MM.1S (cell line): ENCODE results near the gene ZC3H4.

Source experiments
- DNase-seq: peaks from one replicate; pipeline ENCODE4 v3.0.0-alpha.2; 2015
- H2AFZ ChIP-seq: fragments of 300-600 bp; sonication (generic); 2 replicates; pipeline ENCODE4 v1.6.0; 2016; ENCODE audit warnings: antibody characterized with exemption, low read length
- H3F3A ChIP-seq: fragments of 300-600 bp; sonication (generic); 2 replicates; pipeline ENCODE4 v1.6.1; 2016; ENCODE audit warnings: mild to moderate bottlenecking, antibody characterized with exemption, low read length, moderate library complexity, mixed read lengths; ENCODE audit not compliant: insufficient read depth
- H3K27ac ChIP-seq: fragments of 300-600 bp; sonication (generic); 2 replicates; pipeline ENCODE4 v1.5.1; 2016; ENCODE audit warnings: mild to moderate bottlenecking, low read length
- H3K27me3 ChIP-seq: fragments of 300-600 bp; sonication (generic); replicated peaks from 2 replicates; pipeline ENCODE4 v1.6.0; 2016; ENCODE audit warnings: low read length; ENCODE audit not compliant: insufficient read depth
- H3K36me3 ChIP-seq: fragments of 300-600 bp; sonication (generic); replicated peaks from 2 replicates; pipeline ENCODE4 v1.6.1; 2016; ENCODE audit warnings: mild to moderate bottlenecking, low read length, mixed read lengths; ENCODE audit not compliant: insufficient read depth
- H3K4me1 ChIP-seq: fragments of 300-600 bp; sonication (generic); 2 replicates; pipeline ENCODE4 v1.6.1; 2016; ENCODE audit warnings: low read length, mixed read lengths
- H3K4me2 ChIP-seq: fragments of 300-600 bp; sonication (generic); 2 replicates; pipeline ENCODE4 v1.6.0; 2016; ENCODE audit warnings: low read depth, low read length
- H3K4me3 ChIP-seq: fragments of 300-600 bp; sonication (generic); 2 replicates; pipeline ENCODE4 v1.5.1; 2016; ENCODE audit warnings: low read length, mixed read lengths
- H3K79me2 ChIP-seq: fragments of 300-600 bp; sonication (generic); 2 replicates; pipeline ENCODE4 v1.6.1; 2016; ENCODE audit warnings: mixed run types, low read length, mixed read lengths
- H3K9ac ChIP-seq: fragments of 300-600 bp; sonication (generic); 2 replicates; pipeline ENCODE4 v1.6.1; 2016; ENCODE audit warnings: low read length, mixed read lengths
- H3K9me2 ChIP-seq: fragments of 300-600 bp; sonication (generic); replicated peaks from 2 replicates; pipeline ENCODE4 v1.6.1; 2016; ENCODE audit warnings: mild to moderate bottlenecking, low read length, mixed read lengths; ENCODE audit not compliant: insufficient read depth
- H3K9me3 ChIP-seq: fragments of 300-600 bp; sonication (generic); replicated peaks from 2 replicates; pipeline ENCODE4 v1.6.1; 2016; ENCODE audit warnings: mild to moderate bottlenecking, low read length, mixed read lengths; ENCODE audit not compliant: insufficient read depth
- H4K20me1 ChIP-seq: fragments of 300-600 bp; sonication (generic); 2 replicates; pipeline ENCODE4 v1.6.1; 2016; ENCODE audit warnings: mild to moderate bottlenecking, low read length, moderate library complexity, mixed read lengths; ENCODE audit not compliant: insufficient read depth
- EZH2 ChIP-seq: fragments of 300-600 bp; sonication (generic); optimal IDR thresholded peaks from 2 replicates; pipeline ENCODE3; 2017; ENCODE audit warnings: low read depth, mild to moderate bottlenecking, antibody characterized with exemption, low read length, mixed read lengths
- EZH2phosphoT487 ChIP-seq: fragments of 300-600 bp; sonication (generic); IDR thresholded peaks from 2 replicates; pipeline ENCODE4 v1.6.1; 2018; ENCODE audit warnings: antibody characterized with exemption, low read length
- TF ChIP-seq, protein P1 (sequence below): fragments of 300-600 bp; sonication (generic); IDR thresholded peaks from 2 replicates; pipeline ENCODE4 v1.5.1; 2016; ENCODE audit warnings: antibody characterized with exemption, low read length, mixed read lengths

Gene ZC3H4

DNA sequence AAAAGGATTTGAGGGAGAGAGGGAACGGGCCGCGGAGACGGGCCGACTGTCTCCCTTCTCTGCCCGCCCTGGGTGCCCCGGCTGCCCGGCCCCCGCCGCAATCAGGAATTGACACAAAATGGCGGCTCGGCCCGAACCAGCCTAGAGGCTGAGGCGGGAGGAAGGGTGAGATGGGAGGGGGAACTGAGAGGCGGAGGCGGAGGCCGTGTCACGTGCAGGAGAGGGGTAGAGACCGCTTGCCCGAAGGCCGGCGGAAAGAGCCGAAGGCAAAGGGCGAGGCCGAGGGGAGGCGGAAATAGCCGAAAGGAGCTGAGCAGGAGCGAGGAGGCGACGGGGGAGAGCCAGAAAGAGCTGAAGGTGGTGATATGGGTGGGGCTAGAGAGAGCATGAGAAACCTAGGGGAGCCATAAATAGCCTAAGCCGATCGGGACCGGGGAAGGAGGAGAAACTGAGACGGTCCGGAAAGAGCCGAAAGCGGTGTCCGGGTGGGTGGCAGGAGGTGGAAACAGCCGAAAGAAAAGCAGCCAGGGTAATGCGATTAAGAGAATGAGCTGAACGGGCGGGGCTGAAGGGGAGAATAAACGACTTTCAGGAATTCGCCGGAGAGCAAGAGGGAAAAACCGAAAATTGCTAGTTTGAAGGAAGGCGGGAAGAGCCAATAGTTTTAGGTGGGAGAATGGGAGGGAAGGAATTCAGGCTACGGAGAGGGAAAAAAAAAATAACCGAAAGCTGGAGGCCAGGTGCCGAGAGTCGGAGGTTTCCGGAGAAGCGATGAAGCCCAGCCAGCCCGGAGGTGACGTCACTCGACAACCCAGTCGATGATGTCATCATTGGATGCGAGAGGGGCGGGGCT, at the start of gene ZC3H4:
Gene ZC3H4, minus strand, starts transcription at position 780 of the 853 bp plus-strand sequence. CDS start 1,192 bp downstream, outside the sequence.
- Histone ChIP-seq H3K27me3 (no peaks in the 10 kb centered on the region), H3K4me3 (peak within 1 kb of the TSS; percentile 91), H3K4me2 (peak within 1 kb of the TSS; percentile 95), H3K79me2 (peaks cover 29% of the 10 kb centered on the region), H4K20me1 (no peaks in the 10 kb centered on the region), H3K27ac (peak within 1 kb of the TSS; percentile 94), H3K9me3 (no peaks in the 10 kb centered on the region), H3K9ac (peak within 1 kb of the TSS; percentile 100), H3K36me3 (0 out of 2 replicates have a peak, but pooled peaks cover 3% of the 10 kb centered on the region), H3K9me2 (no peaks in the 10 kb centered on the region), H3F3A (peaks cover 47% of the 10 kb centered on the region), H2AFZ (peak within 1 kb of the TSS; percentile 39), H3K4me1 (peaks cover 16% of the 10 kb centered on the region; the same call in 1 of the 2 replicates)
- DNase-seq, result peak; percentile 99
- TF ChIP-seq, protein P1, sequence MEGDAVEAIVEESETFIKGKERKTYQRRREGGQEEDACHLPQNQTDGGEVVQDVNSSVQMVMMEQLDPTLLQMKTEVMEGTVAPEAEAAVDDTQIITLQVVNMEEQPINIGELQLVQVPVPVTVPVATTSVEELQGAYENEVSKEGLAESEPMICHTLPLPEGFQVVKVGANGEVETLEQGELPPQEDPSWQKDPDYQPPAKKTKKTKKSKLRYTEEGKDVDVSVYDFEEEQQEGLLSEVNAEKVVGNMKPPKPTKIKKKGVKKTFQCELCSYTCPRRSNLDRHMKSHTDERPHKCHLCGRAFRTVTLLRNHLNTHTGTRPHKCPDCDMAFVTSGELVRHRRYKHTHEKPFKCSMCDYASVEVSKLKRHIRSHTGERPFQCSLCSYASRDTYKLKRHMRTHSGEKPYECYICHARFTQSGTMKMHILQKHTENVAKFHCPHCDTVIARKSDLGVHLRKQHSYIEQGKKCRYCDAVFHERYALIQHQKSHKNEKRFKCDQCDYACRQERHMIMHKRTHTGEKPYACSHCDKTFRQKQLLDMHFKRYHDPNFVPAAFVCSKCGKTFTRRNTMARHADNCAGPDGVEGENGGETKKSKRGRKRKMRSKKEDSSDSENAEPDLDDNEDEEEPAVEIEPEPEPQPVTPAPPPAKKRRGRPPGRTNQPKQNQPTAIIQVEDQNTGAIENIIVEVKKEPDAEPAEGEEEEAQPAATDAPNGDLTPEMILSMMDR, result no peak
- TF ChIP-seq EZH2phosphoT487 (no peak), EZH2 (no peak)

DNA sequence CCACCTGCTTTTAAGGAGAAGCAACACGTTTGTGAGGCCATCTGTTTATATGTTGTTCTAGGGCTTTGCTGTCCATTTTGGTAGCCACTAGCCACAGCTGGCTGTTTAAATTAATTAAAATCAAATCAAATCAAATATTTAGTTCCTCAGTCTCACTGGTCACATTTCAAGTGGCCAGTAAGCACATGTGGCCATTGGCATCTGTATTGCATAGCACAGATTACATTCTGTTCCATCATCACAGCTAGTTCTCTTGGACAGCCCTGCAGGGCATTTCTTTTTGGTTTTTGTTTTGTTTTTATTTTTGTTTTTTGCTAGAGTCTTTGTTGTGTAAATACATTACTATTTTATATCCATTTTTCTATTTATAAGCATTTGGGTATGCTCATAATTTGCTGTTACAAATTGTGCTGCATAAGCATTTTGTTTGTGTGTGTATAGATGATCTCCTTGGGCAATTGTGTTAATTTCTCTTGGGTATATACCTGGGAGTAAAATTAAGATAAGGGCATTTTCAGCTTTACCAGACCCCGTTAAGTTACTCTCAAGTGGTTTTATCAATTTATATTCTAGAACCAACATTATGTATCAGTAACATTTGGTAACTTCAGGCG, 48.4 kb upstream of the ZC3H4 start:
- no peak overlapping the region for H3K9ac ChIP-seq
- peaks cover 21% of the 10 kb centered on the region for H3K4me1 ChIP-seq
- no peak for DNase-seq
- peaks cover 77% of the 10 kb centered on the region for H3K79me2 ChIP-seq
- H3K27ac ChIP-seq, result no peak overlapping the region
- no peak overlapping the region for H3K4me3 ChIP-seq
- no peak overlapping the region for H2AFZ ChIP-seq
- peaks cover 18% of the 10 kb centered on the region for H3F3A ChIP-seq
- H3K27me3 ChIP-seq, result no peaks in the 10 kb centered on the region
- H3K36me3 ChIP-seq, result peaks cover 8% of the 10 kb centered on the region; the same call in 1 of the 2 replicates
- no peaks in the 10 kb centered on the region for H3K9me3 ChIP-seq
- H3K4me2 ChIP-seq, result no peak overlapping the region
- peaks cover 17% of the 10 kb centered on the region; the same call in 1 of the 2 replicates for H4K20me1 ChIP-seq
- no peaks in the 10 kb centered on the region for H3K9me2 ChIP-seq
- TF ChIP-seq EZH2 (no peak), EZH2phosphoT487 (no peak)
- TF ChIP-seq, protein P1, result no peak

GRCh38 chr19:47158879-47159503, 45.4 kb upstream of the ZC3H4 start:
- H3K36me3 ChIP-seq, result peaks cover 17% of the 10 kb centered on the region; the same call in 1 of the 2 replicates
- no peak overlapping the region for H3K9ac ChIP-seq
- H3K4me2 ChIP-seq, result no peak overlapping the region

More at GRCh38 chr19:47158879-47159503, 45.4 kb upstream of the ZC3H4 start:
- TF ChIP-seq EZH2phosphoT487 (no peak), EZH2 (no peak)
- TF ChIP-seq, protein P1, result no peak
- Histone ChIP-seq H3K4me1 (peaks cover 42% of the 10 kb centered on the region), H3F3A (peaks cover 39% of the 10 kb centered on the region), H3K4me3 (no peak overlapping the region), H3K27ac (peak overlapping the region; percentile 63; the same call in 1 of the 2 replicates), H3K9me2 (no peaks in the 10 kb centered on the region), H3K9me3 (no peaks in the 10 kb centered on the region), H3K79me2 (peaks cover 74% of the 10 kb centered on the region), H2AFZ (no peak overlapping the region), H4K20me1 (peaks cover 25% of the 10 kb centered on the region; the same call in 1 of the 2 replicates), H3K27me3 (no peaks in the 10 kb centered on the region)
- no peak for DNase-seq
